ENCODE results near the gene PDS5A.
"Not testable (repeated sequence)": the region's sequence is repeated elsewhere in the genome, so short reads cannot be mapped to it uniquely, and the experiment has no call there.

PDS5A gene

GRCh38 chr4:39961311-39961877 lies 16.3 kb downstream of the PDS5A start:
- in situ Hi-C loops (cut with HindIII; ENCODE audit: low sequenced_read_pairs), result no loop called here
- no peak for TF ChIP-seq CTCF (IDR thresholded peaks at IDR 0.05; ENCODE audit: low read depth, low read length)
- H3K4me3 ChIP-seq (ENCODE audit: low read depth, low read length), result no peak overlapping the region
- no peak for DNase-seq (ENCODE audit: low read depth, low spot score)

- no peak overlapping the region for H3K4me3 ChIP-seq (ENCODE audit: low read depth, low read length)
- in situ Hi-C loops (cut with HindIII; ENCODE audit: low sequenced_read_pairs), result no loop called here
- no peak for DNase-seq (ENCODE audit: low read depth, low spot score)
- no peak for TF ChIP-seq CTCF (IDR thresholded peaks at IDR 0.05; ENCODE audit: low read depth, low read length)
Measured at GRCh38 chr4:39950861-39951481, 26.7 kb downstream of the PDS5A start.

GRCh38 chr4:39947963-39948362 lies 29.7 kb downstream of the PDS5A start:
- TF ChIP-seq CTCF (IDR thresholded peaks at IDR 0.05; ENCODE audit: low read depth, low read length), result no peak
- DNase-seq (ENCODE audit: low read depth, low spot score), result no peak
- H3K4me3 ChIP-seq (ENCODE audit: low read depth, low read length), result no peak overlapping the region
- in situ Hi-C loops (cut with HindIII; ENCODE audit: low sequenced_read_pairs), result no loop called here

GRCh38 chr4:39947417-39947816 lies 30.3 kb downstream of the PDS5A start:
- no peak for DNase-seq (ENCODE audit: low read depth, low spot score)
- no peak for TF ChIP-seq CTCF (IDR thresholded peaks at IDR 0.05; ENCODE audit: low read depth, low read length)
- in situ Hi-C loops (cut with HindIII; ENCODE audit: low sequenced_read_pairs), result no loop called here
- no peak overlapping the region for H3K4me3 ChIP-seq (ENCODE audit: low read depth, low read length)

GRCh38 chr4:39944245-39944644 lies 33.5 kb downstream of the PDS5A start:
- H3K4me3 ChIP-seq (ENCODE audit: low read depth, low read length); DNase-seq (ENCODE audit: low read depth, low spot score); in situ Hi-C loops (cut with HindIII; ENCODE audit: low sequenced_read_pairs): not testable (repeated sequence)

- no peak overlapping the region for H3K4me3 ChIP-seq (ENCODE audit: low read depth, low read length)
- no peak for TF ChIP-seq CTCF (IDR thresholded peaks at IDR 0.05; ENCODE audit: low read depth, low read length)
- no peak for DNase-seq (ENCODE audit: low read depth, low spot score)
- in situ Hi-C loops (cut with HindIII; ENCODE audit: low sequenced_read_pairs), result no loop called here
Measured at GRCh38 chr4:39942507-39942906, 35.2 kb downstream of the PDS5A start.

- DNase-seq (ENCODE audit: low read depth, low spot score), result no peak
- no peak for TF ChIP-seq CTCF (IDR thresholded peaks at IDR 0.05; ENCODE audit: low read depth, low read length)
- in situ Hi-C loops (cut with HindIII; ENCODE audit: low sequenced_read_pairs), result no loop called here
- H3K4me3 ChIP-seq (ENCODE audit: low read depth, low read length), result no peak overlapping the region
Measured at GRCh38 chr4:39941682-39942217, 36.0 kb downstream of the PDS5A start.

Measured in astrocyte of the spinal cord (primary cell).